ENCODE data around the gene LEFTY1.
"Not testable (repeated sequence)": the region's sequence is repeated elsewhere in the genome, so short reads cannot be mapped to it uniquely, and the experiment has no call there.

The LEFTY1 gene

GRCh38 chr1:225888898-225889601 lies at the start of gene LEFTY1:
Gene LEFTY1, minus strand, starts transcription at chr1:225889146. Its CDS starts 80 bp downstream, at chr1:225889066.
- H4K20me1 ChIP-seq (ENCODE audit: insufficient read depth, low read length, poor library complexity, severe bottlenecking): no peaks in the 10 kb centered on the region
- TF ChIP-seq CTCF (conservative IDR thresholded peaks at IDR 0.05; ENCODE audit: low read length): no peak
- no peak for TF ChIP-seq EZH2phosphoT487 (IDR thresholded peaks at IDR 0.05; ENCODE audit: borderline replicate concordance)
- H3K9ac ChIP-seq (ENCODE audit: low read depth, low read length, poor library complexity, severe bottlenecking): no peak within 1 kb of the TSS
- no peaks in the 10 kb centered on the region for H3K4me1 ChIP-seq (ENCODE audit: insufficient read depth, low read length, poor library complexity, severe bottlenecking)
- H3K36me3 ChIP-seq (ENCODE audit: insufficient read depth, low read length): no peaks in the 10 kb centered on the region
- H3K9me3 ChIP-seq (ENCODE audit: insufficient read depth, low read depth, low read length): no peaks in the 10 kb centered on the region
- H3F3A ChIP-seq (ENCODE audit: low read depth): no peaks in the 10 kb centered on the region
- no peaks in the 10 kb centered on the region for H3K9me2 ChIP-seq (replicated peaks; ENCODE audit: low read depth, low read length)
- H2AFZ ChIP-seq (ENCODE audit: low read length): no peak within 1 kb of the TSS
- no peaks in the 10 kb centered on the region for H3K27me3 ChIP-seq (ENCODE audit: insufficient read depth, low read length, poor library complexity, severe bottlenecking)
- H3K79me2 ChIP-seq (ENCODE audit: insufficient read depth, low read length): no peaks in the 10 kb centered on the region
- no peak within 1 kb of the TSS for H3K4me3 ChIP-seq (ENCODE audit: low read length, poor library complexity, severe bottlenecking)
- no peak within 1 kb of the TSS for H3K4me2 ChIP-seq (ENCODE audit: low read depth, low read length, poor library complexity, severe bottlenecking)

GRCh38 chr1:225937048-225937968 lies 48.4 kb upstream of the LEFTY1 start:
- Histone ChIP-seq H3K9me3 (ENCODE audit: insufficient read depth, low read depth, low read length) (no peaks in the 10 kb centered on the region), H3K79me2 (ENCODE audit: insufficient read depth, low read length) (no peaks in the 10 kb centered on the region), H3K4me2 (ENCODE audit: low read depth, low read length, poor library complexity, severe bottlenecking) (no peak overlapping the region), H3K4me3 (ENCODE audit: low read length, poor library complexity, severe bottlenecking) (no peak overlapping the region), H3K9me2 (replicated peaks; ENCODE audit: low read depth, low read length) (no peaks in the 10 kb centered on the region), H3K27me3 (ENCODE audit: insufficient read depth, low read length, poor library complexity, severe bottlenecking) (no peaks in the 10 kb centered on the region), H3K36me3 (ENCODE audit: insufficient read depth, low read length) (no peaks in the 10 kb centered on the region), H2AFZ (ENCODE audit: low read length) (no peak overlapping the region), H3F3A (ENCODE audit: low read depth) (no peaks in the 10 kb centered on the region), H3K9ac (ENCODE audit: low read depth, low read length, poor library complexity, severe bottlenecking) (no peak overlapping the region), H4K20me1 (ENCODE audit: insufficient read depth, low read length, poor library complexity, severe bottlenecking) (no peaks in the 10 kb centered on the region), H3K4me1 (ENCODE audit: insufficient read depth, low read length, poor library complexity, severe bottlenecking) (no peaks in the 10 kb centered on the region)
- no peak for TF ChIP-seq EZH2phosphoT487 (IDR thresholded peaks at IDR 0.05; ENCODE audit: borderline replicate concordance)
- no peak for TF ChIP-seq CTCF (conservative IDR thresholded peaks at IDR 0.05; ENCODE audit: low read length)

DNA sequence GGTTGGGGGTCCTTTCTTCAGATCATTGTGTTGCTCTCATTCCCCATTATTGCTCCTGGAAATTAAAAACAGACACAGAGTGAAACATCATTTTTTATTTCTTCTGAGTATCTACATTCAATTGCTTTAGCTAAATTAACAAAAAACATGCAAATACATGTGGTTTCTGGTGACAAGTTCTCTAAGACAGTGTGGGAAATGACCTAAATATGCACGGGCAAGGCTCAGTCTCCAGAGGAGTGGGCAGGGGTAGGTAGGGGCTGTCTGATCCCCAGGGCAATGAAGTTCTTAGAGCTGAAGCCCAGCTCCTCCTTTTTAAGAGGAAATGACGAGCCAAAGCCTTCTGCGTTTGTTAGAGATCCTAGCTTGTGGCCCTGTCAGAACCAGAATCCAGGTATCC lies 47.6 kb upstream of the LEFTY1 start:
- Histone ChIP-seq H3K36me3 (ENCODE audit: insufficient read depth, low read length) (no peaks in the 10 kb centered on the region), H3K9ac (ENCODE audit: low read depth, low read length, poor library complexity, severe bottlenecking) (no peak overlapping the region), H4K20me1 (ENCODE audit: insufficient read depth, low read length, poor library complexity, severe bottlenecking) (no peaks in the 10 kb centered on the region), H3K9me2 (replicated peaks; ENCODE audit: low read depth, low read length) (no peaks in the 10 kb centered on the region), H3K4me2 (ENCODE audit: low read depth, low read length, poor library complexity, severe bottlenecking) (no peak overlapping the region), H3K4me1 (ENCODE audit: insufficient read depth, low read length, poor library complexity, severe bottlenecking) (no peaks in the 10 kb centered on the region), H3K4me3 (ENCODE audit: low read length, poor library complexity, severe bottlenecking) (no peak overlapping the region), H3K79me2 (ENCODE audit: insufficient read depth, low read length) (no peaks in the 10 kb centered on the region), H3F3A (ENCODE audit: low read depth) (no peaks in the 10 kb centered on the region), H3K27me3 (ENCODE audit: insufficient read depth, low read length, poor library complexity, severe bottlenecking) (no peaks in the 10 kb centered on the region), H2AFZ (ENCODE audit: low read length) (no peak overlapping the region), H3K9me3 (ENCODE audit: insufficient read depth, low read depth, low read length) (no peaks in the 10 kb centered on the region)
- TF ChIP-seq CTCF (conservative IDR thresholded peaks at IDR 0.05; ENCODE audit: low read length) (no peak), EZH2phosphoT487 (IDR thresholded peaks at IDR 0.05; ENCODE audit: borderline replicate concordance) (no peak)

GRCh38 chr1:225936086-225936485 lies 47.1 kb upstream of the LEFTY1 start:
- not testable (repeated sequence) for H3K9me3 ChIP-seq (ENCODE audit: insufficient read depth, low read depth, low read length); H4K20me1 ChIP-seq (ENCODE audit: insufficient read depth, low read length, poor library complexity, severe bottlenecking); H3F3A ChIP-seq (ENCODE audit: low read depth); H3K9me2 ChIP-seq (replicated peaks; ENCODE audit: low read depth, low read length); H3K4me3 ChIP-seq (ENCODE audit: low read length, poor library complexity, severe bottlenecking); H3K4me1 ChIP-seq (ENCODE audit: insufficient read depth, low read length, poor library complexity, severe bottlenecking); H3K4me2 ChIP-seq (ENCODE audit: low read depth, low read length, poor library complexity, severe bottlenecking); H2AFZ ChIP-seq (ENCODE audit: low read length); H3K27me3 ChIP-seq (ENCODE audit: insufficient read depth, low read length, poor library complexity, severe bottlenecking); H3K36me3 ChIP-seq (ENCODE audit: insufficient read depth, low read length); H3K79me2 ChIP-seq (ENCODE audit: insufficient read depth, low read length); H3K9ac ChIP-seq (ENCODE audit: low read depth, low read length, poor library complexity, severe bottlenecking)

All from Loucy (cell line).